WERI-Rb-1 (cell line): ENCODE results near the gene SLIT3.

Source experiments
- DNase-seq: peaks from one replicate; pipeline ENCODE4 v3.0.0-alpha.2; 2020
- H3K27ac ChIP-seq: fragments of 250-450 bp; sonication (Bioruptor Pico); 2 replicates; pipeline ENCODE4 v1.5.1; 2020; ENCODE audit warnings: mild to moderate bottlenecking, moderate library complexity
- H3K27me3 ChIP-seq: fragments of 250-450 bp; sonication (Bioruptor Pico); 2 replicates; pipeline ENCODE4 v1.5.1; 2021; ENCODE audit warnings: mild to moderate bottlenecking, low read depth, moderate library complexity; ENCODE audit not compliant: insufficient read depth, severe bottlenecking
- H3K36me3 ChIP-seq: fragments of 250-450 bp; sonication (Bioruptor Pico); 2 replicates; pipeline ENCODE4 v1.5.1; 2020; ENCODE audit warnings: mild to moderate bottlenecking, moderate library complexity
- H3K4me3 ChIP-seq: 2 replicates; pipeline ENCODE4 v1.5.1; 2011; ENCODE audit warnings: low read depth, mild to moderate bottlenecking, control low read depth, low read length
- H3K9me3 ChIP-seq: fragments of 250-450 bp; sonication (Bioruptor Pico); 2 replicates; pipeline ENCODE4 v1.5.1; 2021; ENCODE audit warnings: mild to moderate bottlenecking, moderate library complexity; ENCODE audit not compliant: severe bottlenecking
- CTCF ChIP-seq: IDR thresholded peaks from 2 replicates; pipeline ENCODE4 v1.5.1; 2011; ENCODE audit warnings: low read depth, mild to moderate bottlenecking, control low read depth, inconsistent platforms, low read length

Gene SLIT3

GRCh38 chr5:168734620-168735300 lies 566.2 kb downstream of the SLIT3 start:
- Histone ChIP-seq H3K9me3 (no peaks in the 10 kb centered on the region), H3K27me3 (peaks cover 78% of the 10 kb centered on the region), H3K27ac (no peak overlapping the region), H3K36me3 (no peaks in the 10 kb centered on the region), H3K4me3 (no peak overlapping the region)
- TF ChIP-seq CTCF, result no peak
- DNase-seq, result no peak

GRCh38 chr5:168734119-168734518 lies 566.8 kb downstream of the SLIT3 start:
- Histone ChIP-seq H3K9me3 (peaks cover 1% of the 10 kb centered on the region), H3K27ac (no peak overlapping the region), H3K27me3 (peaks cover 74% of the 10 kb centered on the region), H3K36me3 (no peaks in the 10 kb centered on the region), H3K4me3 (no peak overlapping the region)
- no peak for DNase-seq
- TF ChIP-seq CTCF, result no peak

GRCh38 chr5:168728546-168729211 lies 572.3 kb downstream of the SLIT3 start:
- Histone ChIP-seq H3K4me3 (no peak overlapping the region), H3K27ac (no peak overlapping the region), H3K36me3 (no peaks in the 10 kb centered on the region), H3K9me3 (peaks cover 3% of the 10 kb centered on the region), H3K27me3 (peaks cover 44% of the 10 kb centered on the region)
- no peak for DNase-seq
- no peak for TF ChIP-seq CTCF

- Histone ChIP-seq H3K27me3 (peaks cover 45% of the 10 kb centered on the region), H3K4me3 (no peak overlapping the region), H3K27ac (no peak overlapping the region), H3K9me3 (peaks cover 3% of the 10 kb centered on the region), H3K36me3 (no peaks in the 10 kb centered on the region)
- no peak for TF ChIP-seq CTCF
- no peak for DNase-seq
Measured at GRCh38 chr5:168727547-168727946, 573.4 kb downstream of the SLIT3 start.

- no peaks in the 10 kb centered on the region for H3K36me3 ChIP-seq
- DNase-seq, result no peak
- no peak overlapping the region for H3K27ac ChIP-seq
- TF ChIP-seq CTCF, result no peak
- peaks cover 47% of the 10 kb centered on the region for H3K27me3 ChIP-seq
- no peak overlapping the region for H3K4me3 ChIP-seq
- H3K9me3 ChIP-seq, result peaks cover 3% of the 10 kb centered on the region
Measured at GRCh38 chr5:168726342-168726741, 574.6 kb downstream of the SLIT3 start.
